ENCODE data around the gene AAK1.
"Not testable (repeated sequence)": the region's sequence is repeated elsewhere in the genome, so short reads cannot be mapped to it uniquely, and the experiment has no call there.

Gene AAK1

GRCh38 chr2:69600425-69600824, 43.1 kb downstream of the AAK1 start:
- DNase-seq (ENCODE audit: low spot score) = no peak

GRCh38 chr2:69597843-69598610, 45.5 kb downstream of the AAK1 start:
- DNase-seq (ENCODE audit: low spot score) = no peak

GRCh38 chr2:69597105-69597504, 46.4 kb downstream of the AAK1 start:
- DNase-seq (ENCODE audit: low spot score) = no peak

GRCh38 chr2:69594341-69594740, 49.2 kb downstream of the AAK1 start:
- no peak for DNase-seq (ENCODE audit: low spot score)

GRCh38 chr2:69592511-69592910, 51.0 kb downstream of the AAK1 start:
- no peak for DNase-seq (ENCODE audit: low spot score)

GRCh38 chr2:69589973-69590652, 53.4 kb downstream of the AAK1 start:
- no peak for DNase-seq (ENCODE audit: low spot score)

GRCh38 chr2:69588945-69589344, 54.6 kb downstream of the AAK1 start:
- no peak for DNase-seq (ENCODE audit: low spot score)

- DNase-seq (ENCODE audit: low spot score) = no peak
Observed at GRCh38 chr2:69588403-69588802, 55.1 kb downstream of the AAK1 start.

GRCh38 chr2:69585855-69586555, 57.5 kb downstream of the AAK1 start:
- no peak for DNase-seq (ENCODE audit: low spot score)

GRCh38 chr2:69584127-69584889, 59.2 kb downstream of the AAK1 start:
- DNase-seq (ENCODE audit: low spot score) = no peak

GRCh38 chr2:69583321-69583833, 60.2 kb downstream of the AAK1 start:
- DNase-seq (ENCODE audit: low spot score) = no peak

- no peak for DNase-seq (ENCODE audit: low spot score)
Observed at GRCh38 chr2:69582582-69583176, 60.9 kb downstream of the AAK1 start.

GRCh38 chr2:69581774-69582581, 61.6 kb downstream of the AAK1 start:
- no peak for DNase-seq (ENCODE audit: low spot score)

GRCh38 chr2:69580486-69580885, 63.1 kb downstream of the AAK1 start:
- no peak for DNase-seq (ENCODE audit: low spot score)

GRCh38 chr2:69579536-69579935, 64.0 kb downstream of the AAK1 start:
- no peak for DNase-seq (ENCODE audit: low spot score)

- no peak for DNase-seq (ENCODE audit: low spot score)
Observed at GRCh38 chr2:69578198-69578540, 65.4 kb downstream of the AAK1 start.

GRCh38 chr2:69577467-69578197, 65.9 kb downstream of the AAK1 start:
- DNase-seq (ENCODE audit: low spot score) = no peak

- DNase-seq (ENCODE audit: low spot score) = no peak
Observed at GRCh38 chr2:69576880-69577279, 66.7 kb downstream of the AAK1 start.

GRCh38 chr2:69575926-69576325, 67.6 kb downstream of the AAK1 start:
- DNase-seq (ENCODE audit: low spot score) = no peak

GRCh38 chr2:69575371-69575770, 68.2 kb downstream of the AAK1 start:
- DNase-seq (ENCODE audit: low spot score) = not testable (repeated sequence)
